Central memory CD4-positive, alpha-beta T cell (primary cell): ENCODE data around the gene NCOR2.

Source experiments
- DNase-seq: peaks from one replicate; pipeline ENCODE4 v3.0.0; 2022

The NCOR2 gene

GRCh38 chr12:124524231-124524925 lies 43.0 kb downstream of the NCOR2 start:
- DNase-seq: no peak

GRCh38 chr12:124523071-124523470 lies 44.3 kb downstream of the NCOR2 start:
- no peak for DNase-seq

- DNase-seq: no peak
These were observed 46.5 kb downstream of the NCOR2 start for GRCh38 chr12:124520907-124521306.

GRCh38 chr12:124520265-124520701 lies 47.1 kb downstream of the NCOR2 start:
- no peak for DNase-seq

- DNase-seq: no peak
These were observed 47.7 kb downstream of the NCOR2 start for GRCh38 chr12:124519746-124520145.

GRCh38 chr12:124518051-124518932 lies 49.1 kb downstream of the NCOR2 start:
- DNase-seq: no peak
